ENCODE measurements around the gene RBM20.

- no peak for TF ChIP-seq POLR2A (IDR thresholded peaks at IDR 0.05)
- TF ChIP-seq, protein P1, sequence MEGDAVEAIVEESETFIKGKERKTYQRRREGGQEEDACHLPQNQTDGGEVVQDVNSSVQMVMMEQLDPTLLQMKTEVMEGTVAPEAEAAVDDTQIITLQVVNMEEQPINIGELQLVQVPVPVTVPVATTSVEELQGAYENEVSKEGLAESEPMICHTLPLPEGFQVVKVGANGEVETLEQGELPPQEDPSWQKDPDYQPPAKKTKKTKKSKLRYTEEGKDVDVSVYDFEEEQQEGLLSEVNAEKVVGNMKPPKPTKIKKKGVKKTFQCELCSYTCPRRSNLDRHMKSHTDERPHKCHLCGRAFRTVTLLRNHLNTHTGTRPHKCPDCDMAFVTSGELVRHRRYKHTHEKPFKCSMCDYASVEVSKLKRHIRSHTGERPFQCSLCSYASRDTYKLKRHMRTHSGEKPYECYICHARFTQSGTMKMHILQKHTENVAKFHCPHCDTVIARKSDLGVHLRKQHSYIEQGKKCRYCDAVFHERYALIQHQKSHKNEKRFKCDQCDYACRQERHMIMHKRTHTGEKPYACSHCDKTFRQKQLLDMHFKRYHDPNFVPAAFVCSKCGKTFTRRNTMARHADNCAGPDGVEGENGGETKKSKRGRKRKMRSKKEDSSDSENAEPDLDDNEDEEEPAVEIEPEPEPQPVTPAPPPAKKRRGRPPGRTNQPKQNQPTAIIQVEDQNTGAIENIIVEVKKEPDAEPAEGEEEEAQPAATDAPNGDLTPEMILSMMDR (IDR thresholded peaks at IDR 0.05) = no peak
- TF ChIP-seq POLR2AphosphoS5 (IDR thresholded peaks at IDR 0.05) = no peak
- no peak for TF ChIP-seq EP300 (IDR thresholded peaks at IDR 0.05)
Measured at GRCh38 chr10:110851020-110851612, 207.0 kb downstream of the RBM20 start.

All from stomach (tissue), 4 donors.